ENCODE data around the gene INPP4B.

INPP4B gene

DNA sequence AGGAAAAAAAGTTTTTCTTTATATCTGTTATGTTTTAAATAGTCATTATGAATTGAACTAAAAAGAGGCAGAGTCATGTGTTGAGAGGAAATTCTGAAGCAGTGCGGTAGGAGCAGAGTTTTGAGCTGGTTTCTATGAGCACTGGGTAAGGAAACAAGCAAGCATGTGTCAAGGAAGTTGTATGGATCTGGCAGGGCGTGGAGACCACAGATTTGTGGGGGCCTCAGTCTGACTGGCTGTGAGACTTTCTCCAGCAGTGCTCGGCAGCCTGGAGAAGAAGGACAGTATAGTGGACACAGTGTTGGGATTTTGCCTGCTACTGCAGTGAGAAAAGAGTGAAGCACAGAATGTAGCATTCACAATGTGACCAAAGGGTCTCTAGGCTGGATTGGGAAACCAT lies 399.1 kb downstream of the INPP4B start:
- no peak for DNase-seq

- DNase-seq = no peak
These were observed 402.6 kb downstream of the INPP4B start for GRCh38 chr4:142443469-142443868.

DNA sequence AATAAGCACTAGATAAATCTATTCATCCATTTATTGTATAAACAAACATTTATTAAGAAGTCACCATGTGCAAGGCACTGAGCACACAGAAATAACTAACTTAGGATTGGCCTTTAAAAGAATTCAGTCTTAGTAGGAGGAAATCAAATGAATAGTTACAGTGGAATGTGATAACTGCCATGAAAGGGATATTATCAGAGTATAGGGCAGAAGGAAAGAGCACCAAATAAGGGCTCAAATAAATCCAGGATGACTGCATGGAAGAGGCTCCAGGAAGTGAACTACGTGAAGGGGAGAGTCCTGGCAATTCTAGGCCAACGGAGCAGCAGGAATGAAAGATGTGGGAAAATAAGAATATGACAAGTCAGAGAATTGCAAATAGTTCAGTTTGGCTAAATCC lies 406.0 kb downstream of the INPP4B start:
- no peak for DNase-seq

DNA sequence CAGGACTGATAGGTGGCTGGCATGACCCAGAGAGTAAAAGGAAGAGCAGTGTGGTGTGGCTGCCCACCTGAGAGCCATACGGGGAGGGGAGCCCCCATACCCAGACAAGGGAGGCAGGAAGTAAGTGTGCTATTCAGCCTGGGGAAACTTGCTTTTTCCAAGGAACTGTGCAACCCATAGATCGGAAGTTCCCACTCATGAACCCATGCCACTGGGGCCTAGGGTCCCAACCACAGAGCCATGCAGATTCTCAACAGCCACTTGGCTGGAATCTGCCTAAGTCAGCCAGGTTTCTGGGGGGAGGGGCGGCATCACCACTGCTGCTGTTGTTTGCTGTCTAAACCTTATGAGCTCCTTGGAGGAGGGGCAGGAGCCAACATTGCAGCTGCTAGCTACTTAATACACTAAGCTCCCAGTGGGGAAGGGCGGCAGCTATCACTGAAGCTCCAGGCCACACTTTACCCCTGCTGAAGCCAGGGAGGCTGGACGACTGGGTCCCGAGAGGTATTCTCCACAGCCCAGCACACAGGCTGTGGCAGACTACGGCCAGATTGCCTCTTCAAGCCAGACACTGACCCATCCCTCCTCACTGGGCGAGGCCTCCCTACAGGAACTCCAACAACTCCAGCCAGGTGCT lies 410.4 kb downstream of the INPP4B start:
- no peak for DNase-seq

- no peak for DNase-seq
These were observed 411.4 kb downstream of the INPP4B start for GRCh38 chr4:142434519-142435224.

GRCh38 chr4:142428715-142429114 lies 417.4 kb downstream of the INPP4B start:
- DNase-seq = no peak

- DNase-seq = no peak
These were observed 418.6 kb downstream of the INPP4B start for GRCh38 chr4:142427456-142427855.

- DNase-seq = no peak
These were observed 422.2 kb downstream of the INPP4B start for GRCh38 chr4:142423861-142424260.

DNA sequence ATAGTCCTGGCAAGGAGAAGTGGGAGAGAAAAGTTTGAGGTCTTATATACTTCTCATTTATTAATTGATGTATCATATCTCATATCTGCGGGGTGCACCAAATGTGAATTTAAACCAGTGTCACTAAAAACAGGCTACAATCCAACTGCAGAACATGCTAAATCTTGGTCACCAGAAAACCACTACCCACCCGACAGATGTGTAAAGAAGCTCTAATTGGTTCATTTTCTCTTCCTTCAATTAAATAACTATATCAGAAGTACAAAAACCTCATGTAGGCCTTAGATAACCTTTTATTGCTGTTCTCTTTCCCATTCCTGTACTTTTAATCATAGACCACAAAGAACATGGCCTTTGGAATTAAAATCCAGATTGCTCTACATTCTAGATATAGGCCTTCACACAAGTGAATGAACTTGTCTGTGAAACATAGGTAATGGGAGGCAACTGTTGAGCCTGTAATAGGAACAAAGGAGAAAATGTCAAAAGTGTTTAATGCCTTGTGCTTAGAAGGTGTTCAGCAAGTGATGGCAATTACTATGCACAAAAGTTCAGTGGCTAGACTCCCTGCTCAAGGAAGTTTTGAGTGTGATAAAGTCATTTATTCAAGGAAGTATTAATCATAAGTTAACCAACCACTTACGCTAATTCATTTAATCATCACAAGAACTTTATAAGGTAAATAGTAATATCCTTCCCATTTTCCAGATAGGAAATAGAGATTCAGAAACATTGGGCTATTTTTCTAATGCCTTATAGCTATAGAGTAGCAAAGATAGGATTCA lies 425.6 kb downstream of the INPP4B start:
- no peak for DNase-seq

GRCh38 chr4:142419712-142420111 lies 426.4 kb downstream of the INPP4B start:
- DNase-seq = no peak

DNA sequence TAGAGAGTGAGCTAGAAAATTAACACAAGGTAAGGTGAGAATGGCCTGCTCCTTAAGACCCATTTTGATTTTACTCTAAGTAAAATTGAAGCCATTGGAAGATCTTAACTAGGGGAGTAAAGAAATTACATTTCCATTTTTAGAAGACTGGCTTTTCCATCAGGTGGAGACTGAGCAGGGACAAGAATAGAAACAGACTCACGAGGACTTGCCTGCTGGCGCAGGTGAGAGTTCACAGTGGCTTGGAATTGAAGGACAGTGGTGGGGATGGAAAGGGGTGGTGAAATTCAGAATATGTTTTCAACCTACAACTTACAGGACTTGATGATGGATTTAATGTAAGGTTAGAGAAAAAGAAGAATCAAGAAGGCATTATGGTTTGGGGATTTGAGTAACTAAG lies 427.4 kb downstream of the INPP4B start:
- DNase-seq = no peak

GRCh38 chr4:142416711-142417275 lies 429.3 kb downstream of the INPP4B start:
- DNase-seq = no peak

DNA sequence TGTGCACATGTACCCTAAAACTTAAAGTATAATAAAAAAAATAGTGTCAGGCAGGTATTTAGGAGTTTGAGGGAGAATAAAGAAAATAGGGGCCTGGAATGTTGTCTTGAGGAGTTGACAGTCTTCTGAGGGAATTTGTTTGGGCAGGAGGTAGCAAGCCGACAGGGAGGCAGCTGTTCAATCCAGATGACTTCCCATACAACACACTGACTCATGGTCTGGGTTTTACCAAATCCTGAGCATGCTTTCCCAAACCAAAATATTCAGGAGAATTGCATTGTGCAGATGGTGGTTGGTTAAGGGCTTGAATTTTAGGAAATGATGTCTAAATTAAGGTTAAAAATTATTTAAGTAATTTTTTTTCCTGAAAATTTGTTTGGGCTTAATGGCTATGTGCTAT lies 430.0 kb downstream of the INPP4B start:
- DNase-seq = no peak

DNA sequence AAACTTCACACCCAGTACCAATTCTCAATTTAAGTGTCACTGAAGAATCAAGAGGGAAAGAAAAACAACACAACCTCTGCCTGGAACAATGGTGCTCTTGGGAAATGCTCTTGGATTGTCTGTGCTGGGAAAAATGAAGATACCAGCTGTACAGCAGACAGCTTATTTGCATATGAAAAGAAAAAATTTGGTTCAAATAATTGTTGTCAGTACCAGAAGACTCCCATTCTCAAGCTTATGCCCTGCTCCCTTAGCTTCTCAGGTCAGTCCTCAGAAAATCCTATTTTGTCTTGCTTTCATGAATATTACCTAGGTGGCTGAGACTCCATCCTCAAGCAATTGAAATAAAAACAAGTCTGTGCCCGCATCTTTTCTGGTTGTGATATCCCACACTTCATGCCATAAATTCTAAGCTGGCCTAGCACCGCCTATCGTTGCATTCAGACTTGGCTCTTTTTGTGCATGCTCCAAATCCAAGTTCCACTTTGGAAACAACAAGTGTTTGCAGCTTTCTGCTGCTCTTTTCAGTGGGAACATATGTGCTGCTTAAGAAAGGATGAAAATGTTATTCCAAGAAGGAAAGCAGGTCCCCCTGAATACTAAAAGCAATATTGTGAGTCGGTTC lies 431.6 kb downstream of the INPP4B start:
- DNase-seq = no peak

GRCh38 chr4:142413485-142413884 lies 432.6 kb downstream of the INPP4B start:
- no peak for DNase-seq

GRCh38 chr4:142411993-142412392 lies 434.1 kb downstream of the INPP4B start:
- DNase-seq = no peak

DNA sequence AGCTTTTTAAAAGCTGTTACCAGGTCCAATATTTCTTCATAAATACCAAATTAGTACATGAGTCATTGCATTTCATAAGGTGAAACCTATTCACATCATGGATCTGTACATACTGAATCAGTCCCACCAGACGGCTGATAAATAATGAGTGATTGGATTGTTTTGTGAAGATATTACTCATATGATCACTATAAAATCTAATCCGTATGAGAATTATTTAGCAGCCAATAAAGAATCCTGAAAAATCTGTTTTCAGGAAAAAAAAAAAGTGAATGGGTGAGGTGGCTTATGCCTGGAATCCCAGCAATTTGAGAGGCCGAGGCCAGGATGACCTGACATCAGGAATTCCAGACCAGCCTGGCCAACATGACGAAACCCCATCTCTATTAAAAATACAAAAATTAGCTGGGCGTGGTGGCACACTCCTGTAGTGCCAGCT lies 438.1 kb downstream of the INPP4B start:
- no peak for DNase-seq

- DNase-seq = no peak
These were observed 438.5 kb downstream of the INPP4B start for GRCh38 chr4:142407596-142407995.

- no peak for DNase-seq
These were observed 439.1 kb downstream of the INPP4B start for GRCh38 chr4:142406917-142407501.

GRCh38 chr4:142406499-142406835 lies 439.6 kb downstream of the INPP4B start:
- DNase-seq = no peak

- no peak for DNase-seq
These were observed 440.2 kb downstream of the INPP4B start for GRCh38 chr4:142405695-142406498.

All from SIG-M5 (cell line).